Stimulated activated CD8-positive, alpha-beta memory T cell treated with anti-CD3 and anti-CD28 coated beads, Interleukin-7, amount 100 ng/mL, for 48 hours (primary cell): Measurements from ENCODE around the gene TBC1D14.
"Not testable (repeated sequence)": the region's sequence is repeated elsewhere in the genome, so short reads cannot be mapped to it uniquely, and the experiment has no call there.

Source experiments
- DNase-seq, 2 donors: peaks; one replicate each; pipeline ENCODE4 v3.0.0-alpha.2; 2020; ENCODE audit warnings: low read depth in 1 of 2; ENCODE audit errors: extremely low read depth in 1 of 2

TBC1D14 gene

GRCh38 chr4:6908432-6909112 lies 1.1 kb upstream of the TBC1D14 start:
- DNase-seq: no peak

GRCh38 chr4:6909970-6910339 lies 329 bp downstream of the TBC1D14 start:
- no peak for DNase-seq

GRCh38 chr4:6910340-6910959 lies 824 bp downstream of the TBC1D14 start:
- DNase-seq: no peak

GRCh38 chr4:6910960-6911874 lies 1.6 kb downstream of the TBC1D14 start:
- DNase-seq: no peak

GRCh38 chr4:6911917-6912316 lies 2.3 kb downstream of the TBC1D14 start:
- not testable (repeated sequence) for DNase-seq

GRCh38 chr4:6912441-6912840 lies 2.8 kb downstream of the TBC1D14 start:
- DNase-seq: no peak

- DNase-seq: no peak
Observed at GRCh38 chr4:6913350-6913905, 3.8 kb downstream of the TBC1D14 start.

GRCh38 chr4:6914448-6914847 lies 4.8 kb downstream of the TBC1D14 start:
- no peak for DNase-seq

GRCh38 chr4:6915041-6916005 lies 5.7 kb downstream of the TBC1D14 start:
- DNase-seq: no peak

- no peak for DNase-seq
Observed at GRCh38 chr4:6916069-6916586, 6.5 kb downstream of the TBC1D14 start.

GRCh38 chr4:6916587-6917460 lies 7.2 kb downstream of the TBC1D14 start:
- peak in 1 of 2 donors; percentile 47 for DNase-seq

GRCh38 chr4:6917461-6918271 lies 8.0 kb downstream of the TBC1D14 start:
- no peak for DNase-seq

GRCh38 chr4:6918338-6918737 lies 8.7 kb downstream of the TBC1D14 start:
- DNase-seq: no peak

GRCh38 chr4:6920171-6920570 lies 10.5 kb downstream of the TBC1D14 start:
- DNase-seq: no peak

GRCh38 chr4:6923507-6923906 lies 13.9 kb downstream of the TBC1D14 start:
- no peak for DNase-seq

GRCh38 chr4:6924361-6924779 lies 14.7 kb downstream of the TBC1D14 start:
- no peak for DNase-seq

- peak in 1 of 2 donors; percentile 32 for DNase-seq
Observed at GRCh38 chr4:6925357-6925836, 15.8 kb downstream of the TBC1D14 start.

- no peak for DNase-seq
Observed at GRCh38 chr4:6926081-6926480, 16.5 kb downstream of the TBC1D14 start.
